Stimulated activated CD8-positive, alpha-beta memory T cell treated with anti-CD3 and anti-CD28 coated beads, Interleukin-4, amount 100 ng/mL, for 1 hour (primary cell): ENCODE data around the gene HSPB7.
"Not testable (repeated sequence)": the region's sequence is repeated elsewhere in the genome, so short reads cannot be mapped to it uniquely, and the experiment has no call there.

ENCODE experiments used
- DNase-seq, 2 donors: peaks; one replicate each; pipeline ENCODE4 v3.0.0-alpha.2; 2020; ENCODE audit warnings: low read depth in 2 of 2, low spot score in 1 of 2

Gene HSPB7

DNA sequence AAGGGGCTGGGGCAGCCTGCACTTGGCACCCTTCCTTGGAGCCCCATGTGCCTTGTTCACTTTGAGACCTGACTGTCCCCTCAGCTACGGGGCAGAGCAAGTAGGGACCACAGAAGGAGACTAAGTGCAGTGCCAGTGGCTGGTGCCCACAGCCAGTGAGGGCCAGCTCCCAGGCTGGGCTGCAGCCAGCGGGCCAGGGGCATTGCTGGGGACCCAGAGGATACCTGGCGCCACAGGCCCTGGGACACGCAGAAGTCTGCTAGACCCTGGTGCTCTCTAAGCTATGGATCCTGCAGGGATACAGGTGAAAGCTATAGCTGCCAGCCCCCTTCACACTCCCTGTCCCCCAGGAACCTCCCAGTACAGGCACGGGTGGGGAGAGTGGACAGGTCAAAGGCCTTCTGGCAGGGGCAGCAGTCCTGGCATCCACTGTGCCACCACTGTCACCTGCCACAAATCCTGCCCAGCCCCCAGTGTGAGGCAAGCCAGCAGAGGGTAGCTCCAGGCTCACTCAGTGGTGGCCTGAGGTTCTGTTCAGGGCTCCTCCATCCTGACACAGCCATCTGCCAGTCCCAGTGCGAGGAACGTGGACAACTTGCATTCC is 5.3 kb upstream of the HSPB7 start:
- DNase-seq: no peak

DNA sequence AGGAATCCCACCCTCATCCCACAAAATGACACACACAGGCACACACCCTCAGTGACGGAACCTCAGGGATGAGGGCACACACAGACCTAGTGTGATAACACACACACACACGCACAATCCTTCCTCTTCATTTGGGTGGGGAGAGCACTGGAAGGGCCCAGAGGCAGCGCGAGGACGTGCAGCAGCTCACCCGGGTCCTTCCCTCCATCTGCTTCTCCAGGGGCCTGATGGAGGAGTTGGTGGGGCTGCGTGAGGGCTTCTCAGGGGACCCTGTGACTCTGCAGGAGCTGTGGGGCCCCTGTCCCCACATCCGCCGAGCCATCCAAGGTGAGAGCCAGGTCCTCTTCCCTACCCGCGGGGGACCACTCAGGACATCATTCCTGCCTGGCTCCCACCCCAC is 4.5 kb upstream of the HSPB7 start:
- DNase-seq: no peak

DNA sequence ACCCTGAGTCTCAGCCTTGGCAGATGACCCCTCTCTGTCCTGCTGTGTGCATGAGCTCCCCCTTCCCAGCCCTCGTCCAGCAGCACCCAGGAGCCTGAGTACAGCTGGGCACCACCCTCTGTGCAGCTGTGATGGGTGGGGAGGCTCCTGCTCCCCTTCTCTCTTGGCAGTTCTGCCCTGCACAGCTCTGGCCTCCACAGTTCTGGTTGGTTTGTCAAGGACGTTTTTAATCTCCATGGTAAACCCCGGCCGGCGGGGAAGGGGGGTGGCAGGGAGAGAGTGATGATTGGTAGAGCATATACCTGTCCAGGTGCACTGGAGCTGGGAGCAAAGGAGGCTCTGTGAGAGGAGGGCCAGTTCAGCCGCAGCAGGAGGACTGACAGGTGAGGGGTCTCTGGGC is 3.8 kb upstream of the HSPB7 start, which contains the start of gene CLCNKA:
Gene CLCNKA, plus strand, starts transcription at position 356 of the 400 bp plus-strand sequence. CDS start 584 bp downstream, outside the sequence.
- no peak for DNase-seq

DNA sequence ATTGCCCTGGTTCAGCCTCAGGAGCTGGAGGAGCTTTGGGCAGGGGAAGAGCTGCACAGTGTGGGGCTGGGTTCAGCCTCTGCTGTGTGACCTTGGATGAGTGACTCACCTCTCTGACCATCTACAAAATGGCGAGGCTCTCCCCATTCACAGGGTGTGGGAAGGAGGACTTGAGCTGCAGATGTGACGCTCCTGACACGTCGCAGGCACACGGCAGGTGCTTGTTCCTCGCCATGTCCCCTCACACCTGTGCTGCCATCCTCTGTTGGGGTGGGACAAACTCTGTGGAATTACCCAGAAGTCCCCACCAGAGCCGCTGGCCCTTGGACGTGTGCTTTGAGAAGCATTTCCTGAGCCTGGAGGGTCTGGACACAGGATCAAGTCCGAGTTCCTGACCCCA is 3.0 kb upstream of the HSPB7 start:
- DNase-seq: not testable (repeated sequence)

DNA sequence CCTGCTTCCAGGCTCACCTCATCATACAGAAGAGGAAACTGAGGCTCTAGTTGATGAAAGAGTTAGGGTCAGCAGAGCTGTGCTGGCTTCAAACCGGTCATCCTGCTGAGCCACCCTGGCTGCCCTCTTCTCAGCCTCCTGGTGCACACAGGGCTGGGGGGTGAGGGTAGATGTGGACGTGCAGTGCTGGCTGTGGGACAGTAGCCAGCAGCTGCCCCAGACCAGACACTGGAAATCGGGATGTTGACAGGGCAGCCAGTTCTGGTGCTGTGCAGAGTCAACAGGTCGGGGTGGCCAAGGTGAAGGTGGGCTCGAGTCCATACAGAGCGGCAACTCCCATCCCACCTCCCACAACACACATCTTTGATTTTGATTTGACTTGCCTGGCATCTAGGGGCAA is 2.5 kb upstream of the HSPB7 start:
- no peak for DNase-seq

DNA sequence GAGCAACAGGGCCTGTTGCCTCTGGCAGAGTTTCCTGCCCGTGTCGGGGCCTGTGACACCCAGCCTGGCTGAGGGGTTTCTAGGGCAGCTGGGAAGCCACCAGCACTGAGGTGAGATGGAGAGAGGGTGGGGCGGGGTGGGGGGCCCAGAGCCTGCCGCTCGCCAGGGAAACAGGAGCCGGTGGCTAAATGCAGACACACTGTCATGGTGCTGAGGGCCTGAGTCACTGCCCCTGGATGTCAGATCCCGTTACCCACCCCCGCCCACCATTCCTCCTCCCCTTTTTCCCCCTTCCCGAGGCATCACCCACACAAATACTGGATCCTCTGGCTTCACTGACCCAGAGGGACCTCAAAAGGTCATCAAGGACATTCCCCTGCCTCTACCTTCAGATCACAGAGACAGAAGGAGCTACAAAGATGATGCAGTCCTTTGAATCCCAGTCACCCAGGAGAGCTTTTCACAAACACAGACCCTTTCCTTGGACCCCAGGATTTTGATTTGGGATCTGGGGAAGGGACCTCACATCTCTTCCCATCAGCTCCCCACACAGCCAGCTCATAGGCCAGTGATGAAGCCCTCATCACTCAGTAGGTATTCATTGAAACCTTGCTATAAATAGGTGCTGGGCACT is 1.9 kb upstream of the HSPB7 start:
- DNase-seq: no peak

DNA sequence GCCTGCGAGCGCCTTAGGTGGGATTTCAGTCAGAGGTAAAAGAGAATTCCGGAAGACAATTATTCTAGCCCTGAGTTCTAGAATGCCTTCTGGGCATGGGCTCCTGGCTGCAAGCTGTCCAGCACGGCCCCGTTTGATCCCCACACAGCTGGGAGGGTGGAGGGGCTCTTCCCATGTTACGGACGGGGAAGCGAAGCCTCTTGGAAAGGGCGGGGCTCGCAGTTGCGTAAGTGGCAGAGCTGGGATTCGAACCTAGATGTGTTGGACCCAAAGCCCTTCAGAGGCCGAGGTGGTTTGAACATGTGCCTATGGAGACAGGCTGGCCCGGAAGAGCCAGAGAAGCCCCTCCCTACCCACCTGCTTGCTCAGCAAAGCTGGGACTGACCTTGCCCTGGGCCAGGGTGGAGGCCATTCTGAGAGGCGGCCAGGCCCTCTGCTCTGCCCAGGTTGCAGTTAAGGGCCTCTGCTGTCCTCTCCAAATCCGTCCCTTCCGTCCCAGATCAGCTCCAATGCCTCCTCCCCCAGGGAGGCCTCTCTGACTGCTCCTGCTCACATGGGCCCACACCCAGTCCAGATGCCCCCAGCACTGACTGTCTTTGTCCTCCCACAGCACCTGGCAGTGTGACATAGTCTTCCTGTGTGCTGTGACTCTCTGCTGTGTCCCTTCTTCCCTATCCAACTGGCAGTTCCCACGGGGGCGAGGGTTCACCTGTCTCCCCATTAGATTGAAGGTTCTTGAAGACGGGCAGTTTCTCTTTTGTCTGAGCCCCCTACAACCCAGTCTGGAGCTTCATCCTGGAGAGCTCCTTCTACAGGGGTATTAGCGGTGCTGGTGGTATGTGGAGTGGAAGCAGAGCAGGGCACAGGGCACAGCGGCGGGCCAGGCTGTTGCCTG is 1.2 kb upstream of the HSPB7 start:
- no peak for DNase-seq

DNA sequence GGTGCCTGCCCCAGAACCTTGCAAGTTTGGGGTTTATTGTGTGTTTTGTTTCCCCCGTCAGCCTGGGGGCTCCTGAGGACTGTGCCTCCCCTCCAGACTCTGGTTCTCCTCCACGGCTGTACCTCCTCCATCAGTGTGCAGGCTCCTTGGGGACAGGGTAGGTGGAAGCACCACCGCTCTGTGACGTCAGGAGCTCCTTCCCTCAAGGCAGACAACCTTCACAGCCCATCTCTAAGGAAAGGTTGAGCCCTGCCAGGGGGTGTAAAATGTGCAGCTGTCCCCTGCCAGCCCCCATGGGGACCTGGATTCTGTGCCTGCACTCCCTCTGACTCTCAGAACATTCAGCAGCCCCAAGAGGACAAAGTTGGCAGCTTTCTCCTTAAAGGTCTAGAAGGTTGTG is 465 bp upstream of the HSPB7 start:
- DNase-seq: no peak

DNA sequence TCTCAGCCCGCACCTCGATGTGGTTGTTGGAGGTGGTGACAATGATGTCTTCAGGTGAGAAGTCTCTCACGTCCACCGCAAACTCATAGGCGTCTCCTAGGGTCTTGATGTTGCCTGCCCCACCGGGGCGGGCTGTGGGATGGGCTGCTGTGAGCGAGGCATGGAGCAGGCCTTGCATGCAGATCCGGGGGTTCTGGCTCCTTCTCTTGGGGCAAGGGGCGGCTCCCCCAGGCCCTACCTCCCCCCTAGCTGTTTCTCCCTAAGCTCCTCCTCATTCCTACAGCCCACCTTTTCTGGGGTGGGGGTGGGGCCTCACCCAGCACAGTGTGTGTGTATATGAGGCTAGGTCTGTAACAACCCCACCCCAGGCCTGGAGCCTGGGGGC is 775 bp downstream of the HSPB7 start:
- DNase-seq: no peak

DNA sequence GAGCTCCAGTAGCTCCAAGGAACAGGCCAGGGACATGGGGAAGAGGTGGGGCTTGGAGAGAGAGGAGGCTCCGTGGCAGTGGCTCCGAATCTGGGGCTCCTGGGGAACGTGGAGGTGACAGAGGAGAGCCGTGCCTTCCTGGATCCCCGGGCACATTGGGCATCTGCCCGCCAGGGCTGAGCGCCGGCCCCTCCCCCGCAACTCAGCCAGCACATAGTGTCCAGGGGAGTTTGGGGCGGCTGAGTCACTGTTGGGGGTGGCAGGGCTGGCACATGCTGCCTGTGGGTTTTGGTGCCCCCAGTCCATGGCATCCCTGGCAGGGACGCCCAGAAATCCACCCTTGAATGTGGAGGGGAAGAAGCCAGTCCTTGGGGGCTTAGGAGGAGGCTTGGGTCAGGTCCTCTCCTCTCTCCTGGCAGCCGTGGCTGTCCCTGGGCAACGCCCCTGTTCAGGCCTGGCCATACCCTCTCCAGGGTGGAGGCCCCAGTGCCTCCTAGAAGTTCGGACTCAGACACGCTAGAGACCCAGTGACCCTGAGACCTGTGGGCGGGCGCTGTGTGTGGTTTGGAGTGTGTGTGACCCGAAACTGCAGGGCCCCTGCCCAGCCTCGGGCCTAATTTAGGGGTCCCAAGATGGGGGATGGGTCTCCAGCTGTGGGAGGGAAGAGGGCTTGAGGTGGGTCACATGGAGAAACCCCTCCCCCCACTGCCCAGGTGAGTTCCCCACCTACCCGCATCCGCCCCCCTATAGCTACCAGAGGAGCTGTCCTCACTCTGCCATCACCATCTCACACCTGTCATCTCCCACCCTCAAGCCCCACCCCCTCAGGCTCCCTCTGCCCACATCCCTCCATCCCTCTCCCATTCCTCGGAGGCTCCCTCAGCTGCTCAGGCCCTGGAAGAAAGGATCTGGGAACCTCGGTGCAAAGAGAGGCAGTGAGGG is 1.6 kb downstream of the HSPB7 start:
- DNase-seq: no peak

DNA sequence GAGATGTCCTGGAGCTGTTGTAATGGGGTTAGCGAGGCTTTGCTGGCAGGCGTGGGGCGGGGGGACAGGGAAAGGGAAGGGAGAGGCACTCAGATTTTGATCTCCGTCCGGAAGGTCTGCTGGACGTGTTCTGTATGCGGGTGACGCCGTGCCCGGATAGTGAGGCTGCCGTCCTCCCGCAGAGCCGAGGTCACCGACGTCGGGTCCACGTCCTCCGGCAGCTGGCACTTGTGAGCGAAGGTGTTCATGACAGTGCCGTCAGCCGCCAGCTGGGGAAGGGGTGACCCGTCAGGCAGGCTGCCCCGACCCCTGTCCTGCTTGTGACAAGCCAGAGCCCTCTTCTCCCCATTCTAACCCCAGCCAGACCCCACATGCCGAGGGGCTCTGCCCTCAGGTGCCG is 2.4 kb downstream of the HSPB7 start:
- no peak for DNase-seq

DNA sequence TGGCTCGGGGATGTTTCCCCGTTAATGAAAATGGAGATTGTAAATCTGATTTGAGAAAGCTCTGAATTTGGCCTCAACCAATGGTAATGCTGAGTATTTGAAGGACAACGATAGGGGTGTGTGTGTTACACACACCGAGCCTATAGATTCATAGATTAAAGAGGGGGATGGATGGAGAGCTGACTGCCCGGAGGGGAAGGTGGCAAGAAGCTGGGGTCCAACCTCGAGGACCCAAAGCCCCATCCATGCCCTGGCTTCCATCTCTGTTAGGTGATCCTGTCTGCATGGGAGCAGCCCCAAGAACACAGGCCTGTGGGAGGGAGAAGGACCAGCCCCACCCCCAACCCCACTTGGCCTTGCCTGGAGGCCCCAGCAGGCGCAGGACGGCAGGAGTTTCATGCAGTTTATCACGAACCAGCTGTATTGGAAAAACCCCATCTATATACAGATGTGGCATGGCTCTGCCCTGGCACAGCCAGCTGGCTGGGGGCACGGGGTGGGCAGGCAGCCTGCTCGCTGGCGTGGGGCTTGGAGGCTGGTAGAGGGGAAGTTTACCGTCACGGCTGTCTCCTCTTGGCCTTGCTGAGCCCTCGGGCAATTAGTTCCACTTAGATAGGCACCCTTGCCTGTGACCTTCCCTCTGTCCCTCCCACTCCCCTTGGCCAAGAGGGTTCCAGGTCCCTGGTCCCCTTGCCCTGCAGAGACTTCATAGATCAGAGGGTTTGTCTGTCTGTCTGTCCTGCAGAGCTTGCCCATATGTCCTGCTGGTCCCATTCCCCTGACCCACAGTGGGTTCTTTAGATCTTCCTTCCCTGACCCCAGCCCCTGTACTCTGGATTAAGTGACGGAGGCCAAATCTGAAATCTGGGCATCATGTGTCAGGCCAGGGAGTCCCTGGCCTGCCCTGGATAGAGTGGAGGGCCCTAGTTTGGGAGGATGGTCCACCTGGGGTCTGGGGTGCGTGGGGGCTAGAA is 3.0 kb downstream of the HSPB7 start:
- no peak for DNase-seq

DNA sequence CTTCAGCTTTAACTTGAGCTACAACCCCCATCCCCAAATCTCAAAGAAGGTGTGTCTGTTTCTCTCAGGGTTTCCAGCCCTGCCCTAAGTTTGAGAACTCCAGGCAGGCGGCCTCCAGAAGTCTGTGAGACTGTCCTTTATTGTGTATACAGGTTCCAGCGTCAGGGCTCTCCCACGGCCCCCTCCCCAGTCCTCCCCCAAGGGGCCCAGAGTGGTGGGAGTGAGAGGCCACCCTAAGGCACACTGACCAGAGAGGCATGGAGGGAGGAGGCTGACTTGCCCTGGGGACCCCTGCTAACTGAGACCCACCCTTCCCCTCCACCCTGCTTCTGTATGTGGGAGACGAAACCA is 4.0 kb downstream of the HSPB7 start:
- no peak for DNase-seq

DNA sequence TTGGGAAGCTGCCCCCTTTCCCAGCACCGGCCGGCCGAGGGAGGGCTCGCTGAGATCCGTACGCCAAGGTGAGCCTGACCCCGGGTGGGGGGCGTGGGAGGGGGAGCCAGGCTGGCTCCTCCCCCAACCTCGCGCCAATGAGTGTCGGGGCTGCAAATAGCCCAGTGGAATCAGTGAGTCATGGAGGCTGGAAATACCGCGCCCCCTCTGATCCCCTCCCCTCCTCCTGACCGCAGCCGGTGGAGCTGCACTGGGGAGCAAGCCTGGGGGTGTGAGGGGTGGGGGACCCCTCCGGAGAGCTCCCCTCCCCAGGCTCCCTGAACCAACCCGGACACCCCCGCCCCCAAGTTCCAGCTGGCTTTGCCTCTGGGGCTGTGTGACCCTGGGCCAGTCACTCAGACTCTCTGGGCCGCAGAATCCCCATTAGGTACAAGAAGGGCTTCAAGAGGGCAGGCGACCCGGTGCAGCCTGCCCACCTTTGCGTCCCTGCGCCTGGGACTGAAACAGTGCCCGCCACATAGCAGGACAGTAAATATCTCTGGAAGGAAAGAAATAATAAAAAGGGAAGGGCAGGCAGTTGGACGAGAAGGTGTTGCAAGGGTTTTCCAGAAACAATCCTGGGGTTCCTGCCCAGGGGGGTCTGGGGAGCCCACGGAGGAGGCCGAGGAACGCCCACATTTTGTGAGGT is 4.5 kb downstream of the HSPB7 start:
- DNase-seq: no peak

DNA sequence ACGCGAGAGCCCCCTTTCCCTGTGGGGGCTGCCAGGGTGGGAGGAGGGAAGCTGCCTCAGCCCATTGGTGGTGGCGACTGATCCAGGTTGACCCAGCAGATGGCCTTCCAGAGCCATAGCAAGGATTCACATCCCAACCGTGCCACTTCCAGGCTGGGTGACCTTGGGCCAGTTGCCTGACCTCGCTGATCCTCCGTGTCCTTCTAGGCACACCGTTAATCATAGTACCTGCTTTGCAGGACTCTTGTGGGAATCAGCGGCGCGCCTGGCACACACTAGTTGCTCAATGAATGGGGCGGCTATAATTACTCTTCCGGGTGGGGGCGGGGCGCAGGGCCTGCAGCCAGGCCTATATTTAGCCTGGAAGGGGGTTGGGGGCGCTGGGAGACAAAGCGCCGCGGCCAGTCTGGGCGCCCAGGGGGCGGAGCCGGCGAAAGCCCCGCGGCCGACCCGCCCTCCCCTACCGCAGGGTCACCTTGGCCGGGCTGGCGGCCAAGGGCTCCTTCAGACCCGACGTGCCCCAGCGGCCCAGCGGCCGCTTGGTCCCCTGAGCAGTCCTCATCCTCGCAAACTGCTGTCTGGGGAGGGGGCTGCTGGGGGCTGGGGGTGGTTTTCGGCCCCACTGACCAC is 5.1 kb downstream of the HSPB7 start:
- no peak for DNase-seq

DNA sequence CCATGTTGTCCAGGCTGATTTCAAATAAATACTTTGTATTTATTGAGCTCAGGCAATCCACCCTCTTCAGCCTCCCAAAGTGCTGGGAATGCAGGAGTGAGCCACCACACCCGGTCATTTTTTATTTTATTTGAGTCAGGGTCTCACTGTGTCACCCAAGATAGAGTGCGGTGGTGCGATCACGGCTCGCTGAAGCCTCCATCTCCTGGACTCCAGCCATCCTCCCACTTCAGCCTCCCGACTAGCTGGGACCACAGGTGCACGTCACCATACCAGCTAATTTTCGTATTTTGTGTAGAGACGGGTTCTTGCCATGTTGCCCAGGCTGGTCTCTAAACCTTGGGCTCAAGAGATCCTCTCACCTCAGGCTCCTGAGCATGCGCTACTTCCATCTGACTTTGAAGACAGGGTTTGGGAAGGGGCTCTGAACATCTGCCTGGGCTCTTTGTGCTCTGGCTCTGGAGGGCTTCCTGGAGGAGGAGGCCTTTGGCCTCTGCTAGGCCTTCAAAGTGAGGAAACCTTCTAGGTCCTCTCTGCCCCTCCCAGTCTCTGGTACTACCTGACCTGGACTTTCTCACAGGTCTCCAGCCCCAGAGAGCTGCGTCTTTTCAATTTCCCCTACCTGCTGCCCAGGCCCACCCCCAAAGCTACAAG is 5.8 kb downstream of the HSPB7 start:
- no peak for DNase-seq

DNA sequence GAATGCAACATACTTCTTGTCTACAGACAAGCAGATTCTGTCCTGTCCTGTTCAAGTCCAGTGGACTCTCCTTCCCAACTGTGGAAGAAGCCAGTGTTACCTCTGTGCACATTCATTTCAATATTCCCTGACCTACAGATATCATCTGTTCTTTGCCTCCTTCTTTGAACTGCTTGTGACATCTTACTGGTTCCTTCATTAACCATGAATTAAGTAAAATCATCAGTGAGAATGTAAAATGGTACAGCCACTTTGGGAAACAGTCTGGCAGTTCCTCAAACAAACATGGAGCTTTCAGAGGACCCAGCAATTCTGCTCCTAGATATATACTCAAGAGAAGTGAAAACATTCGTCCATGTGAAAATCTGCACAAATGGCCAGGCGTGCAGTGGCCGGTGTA is 7.0 kb downstream of the HSPB7 start:
- no peak for DNase-seq

DNA sequence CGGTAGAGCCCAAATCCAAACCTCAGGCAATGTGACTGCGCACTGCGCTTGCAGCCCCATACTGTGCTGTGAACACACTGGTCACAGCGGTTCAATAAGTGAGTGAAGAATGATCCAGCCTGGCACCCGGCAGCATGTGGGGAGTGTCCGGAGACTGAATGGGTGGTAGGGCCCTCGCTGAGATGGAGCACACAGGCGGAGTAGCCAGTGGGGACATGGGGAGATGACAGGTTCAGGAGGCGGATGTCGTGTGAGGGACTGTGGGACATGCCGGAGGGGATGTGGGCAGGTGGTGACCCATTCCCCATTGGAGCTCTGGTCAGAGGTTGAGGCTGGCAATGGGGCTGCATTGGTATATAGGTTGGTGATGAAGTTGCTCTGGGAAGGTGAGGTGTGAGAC is 8.2 kb downstream of the HSPB7 start:
- DNase-seq: no peak
